Kidney epithelial cell (primary cell): ENCODE measurements around the gene DLGAP1. TPM values are rescaled to one million over a fixed set of nuclear protein-coding genes. Genes with fewer than 3 reads are reported as not detected.

Source experiments
- DNase-seq: peaks from one replicate; pipeline ENCODE4 v3.0.0-alpha.2; 2010; ENCODE audit warnings: low read depth
- H3K27me3 ChIP-seq: 2 replicates; pipeline ENCODE4 v1.6.0; 2011; ENCODE audit warnings: low read length; ENCODE audit not compliant: control insufficient read depth, insufficient read depth
- H3K36me3 ChIP-seq: 2 replicates; pipeline ENCODE4 v1.5.1; 2011; ENCODE audit warnings: low read length; ENCODE audit not compliant: control insufficient read depth, insufficient read depth
- H3K4me3 ChIP-seq: 2 replicates; pipeline ENCODE4 v1.5.1; 2011; ENCODE audit warnings: low read depth, mild to moderate bottlenecking, control low read depth, low read length
- CTCF ChIP-seq: IDR thresholded peaks from 2 replicates; pipeline ENCODE4 v1.5.1; 2011; ENCODE audit warnings: mild to moderate bottlenecking, moderate library complexity, low read length, control low read depth, inconsistent platforms; ENCODE audit not compliant: insufficient read depth, poor library complexity, severe bottlenecking
- total RNA-seq: library from RNA; depleted of rRNA; stranded (reverse); fragments of >200 nt; gene quantifications from 2 replicates; pipeline ENCODE4 v1.2.3, GENCODE V29; 2015

DLGAP1 gene
- total RNA-seq, 1 donor from 2014 or later = 2.6 TPM

GRCh38 chr18:3616142-3616541 lies 839.0 kb downstream of the DLGAP1 start:
- DNase-seq = no peak
- TF ChIP-seq CTCF = no peak
- H3K36me3 ChIP-seq = no peaks in the 10 kb centered on the region
- no peak overlapping the region for H3K4me3 ChIP-seq
- H3K27me3 ChIP-seq = no peaks in the 10 kb centered on the region

GRCh38 chr18:3615374-3615985 lies 839.6 kb downstream of the DLGAP1 start:
- no peak for TF ChIP-seq CTCF
- no peak overlapping the region for H3K4me3 ChIP-seq
- no peaks in the 10 kb centered on the region for H3K36me3 ChIP-seq
- DNase-seq = no peak
- H3K27me3 ChIP-seq = no peaks in the 10 kb centered on the region

GRCh38 chr18:3612315-3612714 lies 842.8 kb downstream of the DLGAP1 start:
- TF ChIP-seq CTCF = no peak
- H3K4me3 ChIP-seq = no peak overlapping the region
- no peak for DNase-seq
- no peaks in the 10 kb centered on the region for H3K36me3 ChIP-seq
- H3K27me3 ChIP-seq = no peaks in the 10 kb centered on the region

- no peak for DNase-seq
- no peaks in the 10 kb centered on the region for H3K36me3 ChIP-seq
- no peak overlapping the region for H3K4me3 ChIP-seq
- no peak for TF ChIP-seq CTCF
- H3K27me3 ChIP-seq = no peaks in the 10 kb centered on the region
These were observed 843.6 kb downstream of the DLGAP1 start for GRCh38 chr18:3611313-3612090.

GRCh38 chr18:3610813-3611212 lies 844.3 kb downstream of the DLGAP1 start:
- DNase-seq = no peak
- H3K4me3 ChIP-seq = no peak overlapping the region
- no peaks in the 10 kb centered on the region for H3K27me3 ChIP-seq
- no peaks in the 10 kb centered on the region for H3K36me3 ChIP-seq
- no peak for TF ChIP-seq CTCF
